ENCODE results near the gene ZNF316.

ZNF316 gene

GRCh38 chr7:6700793-6701192 is 63.7 kb downstream of the ZNF316 start:
- DNase-seq = no peak

- DNase-seq = no peak
These were observed 64.7 kb downstream of the ZNF316 start for GRCh38 chr7:6701860-6702259.
